ENCODE data around the gene RPAP3.
A peak's percentile ranks its signal among the peaks of the same experiment; 100 is the strongest.

Gene RPAP3, protein sequence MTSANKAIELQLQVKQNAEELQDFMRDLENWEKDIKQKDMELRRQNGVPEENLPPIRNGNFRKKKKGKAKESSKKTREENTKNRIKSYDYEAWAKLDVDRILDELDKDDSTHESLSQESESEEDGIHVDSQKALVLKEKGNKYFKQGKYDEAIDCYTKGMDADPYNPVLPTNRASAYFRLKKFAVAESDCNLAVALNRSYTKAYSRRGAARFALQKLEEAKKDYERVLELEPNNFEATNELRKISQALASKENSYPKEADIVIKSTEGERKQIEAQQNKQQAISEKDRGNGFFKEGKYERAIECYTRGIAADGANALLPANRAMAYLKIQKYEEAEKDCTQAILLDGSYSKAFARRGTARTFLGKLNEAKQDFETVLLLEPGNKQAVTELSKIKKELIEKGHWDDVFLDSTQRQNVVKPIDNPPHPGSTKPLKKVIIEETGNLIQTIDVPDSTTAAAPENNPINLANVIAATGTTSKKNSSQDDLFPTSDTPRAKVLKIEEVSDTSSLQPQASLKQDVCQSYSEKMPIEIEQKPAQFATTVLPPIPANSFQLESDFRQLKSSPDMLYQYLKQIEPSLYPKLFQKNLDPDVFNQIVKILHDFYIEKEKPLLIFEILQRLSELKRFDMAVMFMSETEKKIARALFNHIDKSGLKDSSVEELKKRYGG

DNA sequence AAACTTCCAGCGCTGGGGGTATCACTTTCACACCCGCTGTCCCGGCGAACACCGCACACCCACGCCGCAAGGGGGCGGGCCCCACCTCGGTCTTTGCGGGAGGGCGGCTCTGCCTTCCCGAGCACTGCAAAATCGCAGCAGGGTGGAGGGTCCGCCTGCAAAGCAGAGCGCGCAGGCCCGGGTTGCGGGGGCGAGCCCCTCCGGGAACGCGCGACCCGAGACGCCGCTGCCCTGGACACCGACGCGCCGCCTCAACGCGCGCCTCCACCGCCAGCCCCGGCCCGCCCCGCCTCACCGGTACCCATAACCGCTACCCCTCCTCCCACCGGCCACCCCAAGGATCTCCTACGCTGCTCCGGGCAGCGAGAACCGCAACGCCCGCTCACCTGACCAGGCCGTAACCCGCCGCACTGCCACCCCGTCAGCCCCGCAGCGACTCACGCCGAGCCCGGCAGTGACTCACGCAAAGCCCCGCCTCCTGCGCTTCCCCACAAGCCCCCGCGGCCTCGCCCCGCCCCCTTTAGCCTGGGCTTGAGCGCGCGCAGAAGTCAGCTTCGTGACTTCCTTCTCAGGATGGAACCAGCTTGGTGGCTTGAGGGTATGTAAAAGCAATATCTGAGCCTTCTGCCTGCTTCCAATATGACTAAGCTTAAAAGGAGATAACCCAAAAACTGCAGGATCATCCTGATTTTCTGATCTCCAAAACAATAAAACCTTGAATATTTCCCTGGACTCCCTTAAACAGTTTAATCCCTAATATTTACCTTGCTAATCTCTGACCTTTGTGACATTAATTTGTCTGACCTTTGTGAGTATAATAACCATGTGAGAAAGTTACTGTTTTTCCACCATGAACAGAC lies at the start of gene RPAP3:
Gene RPAP3 (minus strand): TSS at position 465 of the 860 bp plus-strand sequence. CDS start 3,190 bp downstream, outside the sequence.
- Histone ChIP-seq H3K27ac (ENCODE audit: low read depth, low read length) (peak within 1 kb of the TSS; percentile 92), H3K4me3 (ENCODE audit: low read length) (peak within 1 kb of the TSS; percentile 88), H3K36me3 (ENCODE audit: control insufficient read depth, insufficient read depth, low read length) (peaks cover 2% of the 10 kb centered on the region), H3K9ac (ENCODE audit: low read length) (peak within 1 kb of the TSS; percentile 70), H3K27me3 (ENCODE audit: control insufficient read depth, insufficient read depth, low read length) (no peaks in the 10 kb centered on the region), H3K4me1 (ENCODE audit: control insufficient read depth, insufficient read depth, low read length) (peaks cover 8% of the 10 kb centered on the region)

DNA sequence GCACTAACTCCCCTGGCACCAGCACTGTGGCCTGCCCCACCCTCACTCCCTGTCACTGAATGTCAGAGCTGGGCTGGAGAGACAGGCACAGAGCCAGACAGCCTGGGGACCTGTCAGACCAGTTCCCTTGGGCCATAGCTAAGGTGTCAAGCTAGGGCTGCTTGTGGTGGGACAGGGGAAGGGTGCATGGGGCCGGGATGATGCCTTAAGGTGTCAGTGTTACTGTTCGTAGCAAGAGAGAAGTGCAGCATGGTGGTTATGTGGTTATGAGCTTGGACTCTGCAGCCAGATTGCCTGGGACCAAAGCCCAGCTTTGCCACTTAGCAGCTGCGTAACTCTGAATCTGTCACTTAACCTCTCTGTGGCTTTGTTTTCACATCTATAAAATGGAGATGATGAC lies 49.1 kb upstream of the RPAP3 start:
- H3K36me3 ChIP-seq (ENCODE audit: control insufficient read depth, insufficient read depth, low read length) = no peaks in the 10 kb centered on the region
- peaks cover 5% of the 10 kb centered on the region for H3K4me1 ChIP-seq (ENCODE audit: control insufficient read depth, insufficient read depth, low read length)
- no peak overlapping the region for H3K9ac ChIP-seq (ENCODE audit: low read length)
- no peak overlapping the region for H3K4me3 ChIP-seq (ENCODE audit: low read length)
- no peak overlapping the region for H3K27ac ChIP-seq (ENCODE audit: low read depth, low read length)
- H3K27me3 ChIP-seq (ENCODE audit: control insufficient read depth, insufficient read depth, low read length) = no peaks in the 10 kb centered on the region

DNA sequence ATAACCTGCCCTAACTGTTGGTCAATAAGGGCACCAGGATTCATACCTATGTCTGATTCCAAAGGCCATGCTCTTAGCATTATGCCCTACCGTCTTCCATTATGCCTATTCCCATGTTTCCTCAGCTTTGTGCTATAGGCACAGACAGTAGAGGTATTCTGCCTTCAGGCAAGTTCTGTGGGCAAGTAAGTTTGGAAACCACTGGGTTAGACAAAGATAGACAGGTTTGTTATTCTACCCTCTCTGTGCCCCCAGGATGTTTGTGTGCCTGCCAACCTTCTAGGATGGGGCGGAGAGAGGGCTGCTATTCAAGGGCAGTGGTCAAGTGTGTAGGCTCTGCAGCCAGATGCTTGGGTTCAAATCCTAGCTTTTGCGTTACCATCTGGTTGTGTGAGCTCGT lies 48.3 kb upstream of the RPAP3 start:
- H3K9ac ChIP-seq (ENCODE audit: low read length) = no peak overlapping the region
- H3K4me1 ChIP-seq (ENCODE audit: control insufficient read depth, insufficient read depth, low read length) = peaks cover 5% of the 10 kb centered on the region
- H3K36me3 ChIP-seq (ENCODE audit: control insufficient read depth, insufficient read depth, low read length) = no peaks in the 10 kb centered on the region
- H3K27me3 ChIP-seq (ENCODE audit: control insufficient read depth, insufficient read depth, low read length) = no peaks in the 10 kb centered on the region
- H3K4me3 ChIP-seq (ENCODE audit: low read length) = no peak overlapping the region
- H3K27ac ChIP-seq (ENCODE audit: low read depth, low read length) = no peak overlapping the region

DNA sequence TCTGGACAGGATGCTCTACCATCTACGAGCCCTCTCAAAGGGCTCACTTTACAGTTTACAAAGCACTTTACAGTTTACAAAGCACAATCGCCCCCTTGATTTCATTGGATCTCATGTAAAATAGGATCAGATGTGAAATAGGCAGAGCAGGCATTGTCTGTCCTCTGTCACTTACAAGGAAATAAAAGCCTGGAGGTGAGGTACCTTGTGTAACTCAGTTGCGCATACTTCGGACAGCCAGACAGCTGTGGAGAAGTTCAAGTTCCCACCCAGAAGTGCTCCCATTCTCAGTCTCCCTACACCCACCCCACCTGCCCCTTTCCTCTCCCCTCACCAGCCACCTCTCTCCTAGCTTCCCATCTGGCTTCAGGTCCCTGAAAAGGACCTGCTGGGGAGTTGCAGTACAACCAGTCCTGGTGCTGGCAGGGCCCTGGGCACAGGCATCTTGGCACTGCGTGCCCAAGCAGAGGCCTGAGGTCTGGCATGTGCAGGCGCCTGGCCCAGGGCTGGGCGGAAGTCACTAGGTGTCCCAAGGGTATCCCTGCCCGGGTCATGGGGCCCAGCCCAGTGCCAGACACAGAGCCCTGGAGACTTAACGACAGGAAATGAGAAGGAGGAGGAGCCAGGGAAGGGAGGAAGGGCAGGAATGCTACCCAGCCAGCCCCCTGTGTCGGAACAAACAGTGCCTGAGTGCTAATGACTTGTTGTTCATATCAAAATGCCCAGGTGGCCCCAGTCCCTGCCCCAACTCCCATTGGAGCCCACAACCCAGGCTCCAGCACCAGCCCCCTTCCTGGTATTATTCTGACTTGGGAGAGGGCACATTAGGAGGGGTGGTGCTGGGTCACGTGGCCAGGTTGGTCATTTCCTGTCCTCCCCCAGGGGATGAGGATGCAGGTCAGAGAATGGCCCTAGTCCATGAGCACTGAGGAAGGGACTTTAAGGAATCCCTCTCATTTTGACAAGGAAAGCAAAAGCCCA lies 47.5 kb upstream of the RPAP3 start:
- peaks cover 2% of the 10 kb centered on the region for H3K4me1 ChIP-seq (ENCODE audit: control insufficient read depth, insufficient read depth, low read length)
- no peak overlapping the region for H3K27ac ChIP-seq (ENCODE audit: low read depth, low read length)
- no peak overlapping the region for H3K9ac ChIP-seq (ENCODE audit: low read length)
- no peak overlapping the region for H3K4me3 ChIP-seq (ENCODE audit: low read length)
- no peaks in the 10 kb centered on the region for H3K27me3 ChIP-seq (ENCODE audit: control insufficient read depth, insufficient read depth, low read length)
- no peaks in the 10 kb centered on the region for H3K36me3 ChIP-seq (ENCODE audit: control insufficient read depth, insufficient read depth, low read length)

DNA sequence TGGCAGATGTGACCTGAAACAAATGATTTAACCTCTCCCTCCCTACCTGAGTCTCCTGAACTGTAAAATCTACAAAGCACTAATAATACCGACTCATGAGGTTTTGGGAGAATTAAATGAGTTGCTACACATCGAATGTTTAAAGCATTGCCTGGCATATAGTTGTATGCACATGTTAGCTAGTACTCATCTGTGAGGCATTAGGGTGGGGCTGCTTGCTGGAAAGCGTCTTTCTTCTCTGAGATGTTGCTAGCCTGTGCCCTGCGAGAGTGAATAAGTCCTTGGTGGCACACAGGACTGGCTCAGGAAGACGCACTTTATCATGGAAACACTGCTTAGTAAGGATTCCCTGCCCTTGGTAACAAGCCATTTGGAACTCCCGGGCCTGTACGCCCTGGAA lies 46.7 kb upstream of the RPAP3 start:
- Histone ChIP-seq H3K9ac (ENCODE audit: low read length) (no peak overlapping the region), H3K36me3 (ENCODE audit: control insufficient read depth, insufficient read depth, low read length) (no peaks in the 10 kb centered on the region), H3K4me1 (ENCODE audit: control insufficient read depth, insufficient read depth, low read length) (no peaks in the 10 kb centered on the region), H3K27ac (ENCODE audit: low read depth, low read length) (no peak overlapping the region), H3K4me3 (ENCODE audit: low read length) (no peak overlapping the region), H3K27me3 (ENCODE audit: control insufficient read depth, insufficient read depth, low read length) (no peaks in the 10 kb centered on the region)

DNA sequence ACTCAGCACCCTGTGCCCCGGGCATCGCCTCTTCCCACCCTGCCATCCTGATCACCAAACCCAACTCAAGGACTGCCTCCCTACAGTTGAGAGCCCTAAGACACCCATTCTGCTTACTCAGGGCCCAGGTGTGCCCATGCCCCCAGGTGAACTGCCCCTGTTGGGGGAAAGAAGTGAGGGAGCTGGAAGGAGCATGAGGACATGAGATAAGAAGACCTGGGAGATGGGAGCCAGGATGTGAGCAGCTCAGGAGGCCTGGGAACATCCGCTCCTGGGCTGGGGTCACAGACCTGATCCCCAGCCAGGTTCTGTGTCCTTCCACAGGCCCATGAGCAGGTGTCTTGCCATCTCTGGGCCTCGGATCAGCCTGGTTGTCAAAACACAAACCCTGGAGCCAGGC lies 46.3 kb upstream of the RPAP3 start:
- Histone ChIP-seq H3K4me1 (ENCODE audit: control insufficient read depth, insufficient read depth, low read length) (no peaks in the 10 kb centered on the region), H3K27ac (ENCODE audit: low read depth, low read length) (no peak overlapping the region), H3K9ac (ENCODE audit: low read length) (no peak overlapping the region), H3K36me3 (ENCODE audit: control insufficient read depth, insufficient read depth, low read length) (no peaks in the 10 kb centered on the region), H3K4me3 (ENCODE audit: low read length) (no peak overlapping the region), H3K27me3 (ENCODE audit: control insufficient read depth, insufficient read depth, low read length) (no peaks in the 10 kb centered on the region)

DNA sequence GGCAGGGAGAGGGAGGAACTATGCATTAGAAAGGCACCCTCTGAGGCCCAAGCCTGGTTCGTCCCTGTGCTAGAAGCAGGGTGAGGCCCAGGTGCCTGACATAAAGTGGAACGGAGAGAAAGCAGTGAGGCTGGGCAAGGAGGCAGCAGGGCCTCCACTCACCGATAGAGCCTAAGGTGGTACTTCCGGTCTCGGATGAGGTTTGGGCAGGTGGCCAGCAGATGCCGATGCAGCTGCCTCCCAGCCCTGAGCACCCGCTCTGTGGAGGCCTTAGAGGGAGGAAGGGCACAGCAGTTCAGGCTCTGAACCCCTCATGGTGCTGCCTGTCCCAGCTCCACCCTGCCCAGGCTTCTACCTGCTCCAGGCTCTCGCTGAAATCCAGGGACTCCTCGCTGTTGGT lies 45.7 kb upstream of the RPAP3 start:
- Histone ChIP-seq H3K4me1 (ENCODE audit: control insufficient read depth, insufficient read depth, low read length) (no peaks in the 10 kb centered on the region), H3K27ac (ENCODE audit: low read depth, low read length) (no peak overlapping the region), H3K27me3 (ENCODE audit: control insufficient read depth, insufficient read depth, low read length) (no peaks in the 10 kb centered on the region), H3K9ac (ENCODE audit: low read length) (no peak overlapping the region), H3K36me3 (ENCODE audit: control insufficient read depth, insufficient read depth, low read length) (no peaks in the 10 kb centered on the region), H3K4me3 (ENCODE audit: low read length) (no peak overlapping the region)

DNA sequence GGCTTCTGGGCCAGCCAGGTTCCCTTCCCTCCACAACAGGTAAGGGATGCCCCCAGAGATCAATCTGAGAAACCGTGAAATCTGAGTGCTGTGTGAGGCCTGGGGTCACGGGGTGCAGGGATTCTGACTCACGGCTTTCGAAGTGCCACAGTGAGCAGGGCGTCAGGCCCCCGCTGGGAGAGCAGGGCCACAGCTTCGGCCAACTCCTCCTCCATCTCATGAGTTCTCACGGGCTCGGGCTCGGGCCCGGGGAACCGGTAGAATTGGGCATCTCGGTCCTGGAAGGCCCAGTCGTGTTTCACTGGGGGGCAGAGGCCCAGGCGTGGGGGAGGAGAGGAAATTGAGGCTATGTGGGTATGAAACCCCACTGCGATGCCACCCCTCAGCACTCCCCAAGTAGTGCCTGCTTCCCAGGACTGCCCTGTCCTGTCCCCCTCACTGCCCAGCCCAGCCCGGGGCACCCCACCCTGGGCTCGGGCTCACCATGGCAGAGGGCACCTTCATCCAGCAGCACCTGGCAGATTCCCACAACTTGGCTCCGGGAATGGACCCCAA lies 45.2 kb upstream of the RPAP3 start:
- Histone ChIP-seq H3K27ac (ENCODE audit: low read depth, low read length) (no peak overlapping the region), H3K36me3 (ENCODE audit: control insufficient read depth, insufficient read depth, low read length) (no peaks in the 10 kb centered on the region), H3K4me1 (ENCODE audit: control insufficient read depth, insufficient read depth, low read length) (no peaks in the 10 kb centered on the region)

DNA sequence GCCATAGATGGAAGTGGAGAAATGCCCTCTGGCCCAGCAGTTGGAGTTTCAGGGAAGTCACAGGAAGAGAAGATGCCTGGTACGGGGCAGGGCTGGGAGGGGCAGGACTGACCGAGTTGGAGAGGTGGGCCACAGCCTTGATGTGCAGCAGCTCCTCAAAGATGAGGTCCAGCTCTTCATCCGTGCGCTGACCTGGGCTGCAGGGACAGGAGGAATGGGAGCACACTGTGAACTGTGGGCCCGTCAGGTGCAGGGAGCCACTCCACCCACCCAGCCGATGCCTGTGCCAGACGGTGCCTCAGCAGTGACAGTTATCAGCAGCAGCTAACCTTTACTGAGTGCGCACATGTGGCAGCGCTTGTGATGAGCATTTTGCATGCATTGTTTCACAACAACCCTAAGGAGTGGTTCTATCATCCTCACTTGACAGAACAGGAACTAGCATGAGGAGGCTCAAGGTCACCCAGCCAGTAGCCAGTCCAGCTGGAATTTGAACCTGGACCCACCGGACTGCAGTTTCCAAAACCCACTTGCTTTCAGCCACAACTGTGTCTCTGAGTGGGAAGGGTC lies 44.5 kb upstream of the RPAP3 start:
- Histone ChIP-seq H3K9ac (ENCODE audit: low read length) (no peak overlapping the region), H3K27me3 (ENCODE audit: control insufficient read depth, insufficient read depth, low read length) (no peaks in the 10 kb centered on the region), H3K4me3 (ENCODE audit: low read length) (no peak overlapping the region), H3K4me1 (ENCODE audit: control insufficient read depth, insufficient read depth, low read length) (no peaks in the 10 kb centered on the region), H3K27ac (ENCODE audit: low read depth, low read length) (no peak overlapping the region), H3K36me3 (ENCODE audit: control insufficient read depth, insufficient read depth, low read length) (no peaks in the 10 kb centered on the region)

More for the DNA sequence above, 45.2 kb upstream of the RPAP3 start:
- no peaks in the 10 kb centered on the region for H3K27me3 ChIP-seq (ENCODE audit: control insufficient read depth, insufficient read depth, low read length)
- H3K9ac ChIP-seq (ENCODE audit: low read length) = no peak overlapping the region
- no peak overlapping the region for H3K4me3 ChIP-seq (ENCODE audit: low read length)

DNA sequence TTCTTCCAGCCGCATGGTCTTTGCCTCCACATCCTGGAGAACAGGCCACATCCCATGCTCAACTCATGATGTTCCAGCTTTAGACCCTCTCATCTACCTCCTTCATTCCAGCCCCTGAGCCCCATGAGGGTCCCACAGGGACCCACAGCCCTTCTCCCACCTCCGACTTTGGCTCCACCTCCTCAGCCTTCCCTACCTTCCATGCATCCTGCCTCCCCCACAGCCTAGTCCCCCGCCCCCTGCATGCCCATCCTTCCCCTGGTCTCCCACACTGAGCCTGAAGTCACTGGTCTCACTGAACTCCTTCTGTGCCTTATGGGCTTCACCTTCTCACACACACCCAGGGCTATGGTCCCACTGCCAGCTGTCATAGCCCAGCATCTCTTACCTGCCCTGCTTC lies 43.1 kb upstream of the RPAP3 start:
- H3K36me3 ChIP-seq (ENCODE audit: control insufficient read depth, insufficient read depth, low read length) = no peaks in the 10 kb centered on the region
- H3K27ac ChIP-seq (ENCODE audit: low read depth, low read length) = no peak overlapping the region
- no peaks in the 10 kb centered on the region for H3K4me1 ChIP-seq (ENCODE audit: control insufficient read depth, insufficient read depth, low read length)
- H3K27me3 ChIP-seq (ENCODE audit: control insufficient read depth, insufficient read depth, low read length) = no peaks in the 10 kb centered on the region
- H3K9ac ChIP-seq (ENCODE audit: low read length) = no peak overlapping the region
- no peak overlapping the region for H3K4me3 ChIP-seq (ENCODE audit: low read length)

DNA sequence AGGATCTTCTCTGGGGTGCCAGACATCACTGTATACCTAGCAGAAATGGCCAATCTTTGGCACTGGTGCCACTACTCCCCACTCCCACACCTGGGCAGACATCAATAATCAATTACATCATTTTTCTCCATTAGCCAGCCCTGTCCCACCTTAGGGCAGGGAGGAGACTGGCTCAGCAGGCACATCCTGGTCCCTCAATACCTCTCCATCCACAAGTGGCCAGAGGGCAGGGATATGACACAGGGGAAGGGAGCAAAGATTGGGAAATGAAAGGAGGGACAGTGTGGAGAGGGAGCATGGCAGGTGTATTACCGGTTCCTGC lies 42.6 kb upstream of the RPAP3 start:
- H3K4me3 ChIP-seq (ENCODE audit: low read length) = no peak overlapping the region
- no peaks in the 10 kb centered on the region for H3K36me3 ChIP-seq (ENCODE audit: control insufficient read depth, insufficient read depth, low read length)
- no peak overlapping the region for H3K9ac ChIP-seq (ENCODE audit: low read length)
- H3K27me3 ChIP-seq (ENCODE audit: control insufficient read depth, insufficient read depth, low read length) = no peaks in the 10 kb centered on the region
- no peaks in the 10 kb centered on the region for H3K4me1 ChIP-seq (ENCODE audit: control insufficient read depth, insufficient read depth, low read length)
- no peak overlapping the region for H3K27ac ChIP-seq (ENCODE audit: low read depth, low read length)

All from rectal smooth muscle tissue (tissue), 1 donor.